ENCODE data around the gene LRIG1.
A peak's percentile ranks its signal among the peaks of the same experiment; 100 is the strongest.

LRIG1 gene

DNA sequence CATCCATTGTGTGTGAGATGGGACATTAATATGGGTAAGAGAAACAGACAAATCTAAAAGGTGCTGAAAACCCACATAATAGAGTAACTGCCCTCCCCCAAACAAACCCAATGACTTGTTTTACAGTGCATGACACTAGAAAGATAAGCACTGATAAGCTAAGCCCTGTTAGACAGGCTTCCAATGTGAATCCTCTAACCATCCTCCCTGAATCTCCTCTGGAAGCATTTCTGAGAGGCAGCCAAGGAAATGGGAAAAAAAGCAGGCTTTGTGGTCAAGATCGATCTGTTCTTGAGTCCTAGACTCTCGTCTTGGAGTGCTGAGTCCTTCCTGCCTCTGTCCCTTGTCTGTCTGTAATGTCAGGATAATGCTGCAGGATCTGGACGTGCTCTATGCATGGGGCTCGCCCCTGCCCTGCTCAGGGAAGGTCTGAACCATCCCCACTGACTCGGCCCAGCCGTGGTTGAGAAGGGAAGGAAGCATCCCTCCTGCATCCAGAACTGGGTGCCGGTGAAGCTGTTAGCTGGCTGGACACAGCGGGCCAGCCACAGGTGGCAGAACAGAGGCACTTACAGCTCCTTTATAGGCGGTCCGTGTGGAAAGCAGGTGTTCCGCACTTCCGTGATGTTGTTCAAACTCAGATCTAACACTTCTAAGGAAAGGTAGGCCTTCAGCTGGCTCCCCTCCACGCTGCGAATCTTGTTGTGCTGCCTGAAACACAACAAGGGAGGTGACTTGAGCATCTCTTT, 84.1 kb downstream of the LRIG1 start:
- no peak for DNase-seq

DNA sequence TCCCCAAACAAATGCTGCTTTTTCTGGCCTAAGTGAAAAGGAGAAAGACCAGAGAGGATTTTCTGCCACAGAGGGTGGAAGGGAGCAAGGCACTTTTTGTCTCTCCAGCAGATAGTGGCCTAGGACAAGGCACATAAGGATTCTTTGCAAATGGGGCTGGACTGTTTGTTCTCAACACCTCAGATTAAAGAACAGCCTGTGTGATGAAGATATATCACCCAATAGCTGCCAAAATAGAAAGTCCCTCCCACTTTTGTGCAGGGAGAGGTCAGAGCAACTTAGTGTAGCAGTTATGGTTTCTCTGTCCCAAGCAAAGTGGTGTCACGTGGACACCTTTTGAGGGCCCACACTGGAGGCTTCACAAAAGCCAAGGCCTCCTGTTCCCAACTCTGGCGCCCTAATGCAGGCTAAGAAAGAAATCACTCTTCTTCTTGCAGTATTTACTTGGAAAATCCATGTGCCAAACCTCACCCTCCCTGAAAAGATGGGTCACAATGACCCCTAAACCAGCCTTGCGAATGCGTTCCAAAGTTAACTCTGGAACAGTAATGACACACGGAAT, 84.9 kb downstream of the LRIG1 start:
- peak; percentile 21 for DNase-seq

DNA sequence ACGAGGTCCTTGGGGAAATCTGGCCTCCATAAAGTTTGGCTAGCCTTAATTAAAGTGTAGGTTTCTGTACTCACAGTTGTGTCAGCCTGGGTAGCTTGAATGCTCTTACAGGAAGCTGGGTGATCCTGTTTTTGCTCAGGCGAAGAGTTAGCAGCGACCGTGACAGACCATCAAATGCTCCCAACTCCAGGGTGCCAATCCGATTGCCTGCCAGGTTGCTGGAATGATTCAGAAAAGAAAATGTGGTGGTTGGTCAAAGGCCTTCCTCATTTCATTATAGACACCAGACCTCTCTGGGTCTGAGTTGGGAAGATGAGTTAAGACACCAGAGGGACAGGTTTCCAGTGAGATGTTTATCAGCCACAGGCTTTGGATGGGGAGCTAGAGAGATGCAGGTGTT, 86.0 kb downstream of the LRIG1 start:
- no peak for DNase-seq

DNA sequence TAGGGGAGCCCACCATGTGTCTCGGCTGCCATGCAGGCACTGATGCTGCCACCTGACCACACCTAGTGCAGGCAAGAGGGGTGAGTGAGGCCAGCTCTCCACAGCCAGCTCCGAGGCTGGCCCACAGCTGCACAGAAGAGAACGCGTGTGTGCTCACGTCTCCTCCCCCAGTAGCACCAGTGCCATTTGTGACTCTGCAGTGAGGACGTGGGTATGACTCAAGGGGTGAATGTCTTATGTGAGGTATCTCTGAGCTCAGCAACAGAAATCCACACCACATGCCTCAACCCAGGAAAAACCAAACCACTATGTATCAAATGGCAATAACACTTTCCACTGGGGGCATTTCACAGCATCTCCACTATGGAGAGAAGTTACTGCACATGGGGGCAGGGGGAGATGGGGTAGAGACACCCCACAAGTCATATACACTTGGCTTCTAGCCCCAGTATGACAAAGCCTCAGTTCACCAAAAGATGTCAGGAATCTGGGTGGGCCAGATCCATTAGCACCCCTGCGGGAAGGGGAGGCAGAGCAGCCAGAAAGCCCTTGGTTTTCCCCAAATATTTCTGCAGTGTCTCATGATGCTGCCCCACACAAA, 87.6 kb downstream of the LRIG1 start:
- DNase-seq: no peak

DNA sequence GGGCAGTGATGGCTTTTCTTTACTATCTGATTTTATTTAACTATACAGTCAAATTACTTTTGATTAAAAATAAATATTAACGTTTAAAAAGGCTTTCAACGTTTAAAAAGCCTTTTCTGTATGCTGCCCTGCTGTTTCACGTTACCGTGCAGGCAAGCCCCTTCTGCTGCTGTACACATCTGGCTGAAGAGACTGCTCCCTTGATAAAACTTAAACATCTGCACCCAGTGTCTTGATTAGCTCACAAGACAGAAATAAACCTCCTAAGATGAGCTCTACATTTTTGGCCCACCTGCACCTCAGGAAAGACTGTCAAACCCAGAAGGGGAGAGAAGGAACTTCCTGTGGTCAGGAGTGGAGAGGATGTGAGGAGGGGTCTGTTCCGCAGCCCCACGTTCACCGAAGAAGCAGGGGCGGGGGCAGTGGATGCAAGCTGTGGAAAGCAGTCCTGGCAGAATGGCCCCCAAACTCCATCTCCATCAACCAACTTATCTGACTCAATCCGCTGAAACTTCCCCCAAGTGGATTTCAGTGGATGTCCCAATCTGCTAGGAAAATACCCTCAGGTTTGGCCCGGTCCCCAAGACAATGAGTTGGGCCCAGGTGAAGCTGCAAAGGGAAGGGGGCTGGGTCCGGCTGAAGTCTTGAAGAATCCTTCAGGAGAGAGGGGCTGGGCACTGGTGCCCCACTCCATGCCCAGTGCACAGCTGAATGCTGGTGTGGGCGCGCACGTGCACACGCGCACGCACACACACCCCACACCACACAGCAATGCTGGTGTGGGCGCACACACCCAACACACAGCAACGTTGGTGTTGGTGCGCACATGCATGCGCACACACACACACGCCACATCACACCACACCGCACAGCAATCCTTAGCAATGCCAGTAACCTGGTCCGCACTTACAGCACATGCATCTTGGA, 88.6 kb downstream of the LRIG1 start:
- DNase-seq: no peak

DNA sequence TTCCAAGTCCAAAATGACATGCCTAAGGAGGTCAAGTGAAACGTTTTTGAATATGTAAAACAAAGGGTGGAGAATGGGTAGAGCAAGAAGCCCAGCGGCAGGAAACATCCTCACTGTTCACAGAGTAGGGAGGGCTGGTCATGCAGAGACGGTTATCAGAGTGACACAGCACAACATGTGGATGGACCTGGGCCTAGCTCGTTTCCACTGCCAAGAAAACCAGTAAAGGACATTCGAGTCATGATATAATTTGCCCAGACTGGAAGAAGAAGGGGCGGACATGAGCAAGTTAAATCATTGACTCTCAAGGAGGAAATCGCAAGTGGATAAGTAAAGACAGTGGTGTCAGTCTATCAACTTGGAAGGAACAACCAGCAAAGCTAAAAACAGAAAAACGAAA, 89.3 kb downstream of the LRIG1 start:
- DNase-seq: peak; percentile 68

DNA sequence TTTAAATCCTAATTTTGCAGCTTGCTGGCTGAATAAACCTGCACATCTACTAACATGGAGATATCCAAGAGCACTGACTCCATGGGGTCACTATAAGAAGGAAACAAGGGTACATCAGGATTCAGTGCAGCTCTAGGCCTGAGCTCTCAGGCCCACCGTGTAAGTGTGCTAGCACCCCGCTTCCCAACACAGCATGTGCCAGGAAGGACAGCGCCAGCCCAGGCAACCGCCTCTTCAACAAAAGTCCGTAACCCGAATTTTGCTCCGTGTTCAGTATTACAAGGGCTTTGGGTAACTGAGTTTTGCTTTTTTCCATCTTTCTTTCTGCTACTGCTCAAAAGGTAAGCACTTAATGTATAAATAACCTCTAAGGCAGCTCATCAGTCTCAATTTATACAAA, 89.8 kb downstream of the LRIG1 start:
- DNase-seq: no peak

DNA sequence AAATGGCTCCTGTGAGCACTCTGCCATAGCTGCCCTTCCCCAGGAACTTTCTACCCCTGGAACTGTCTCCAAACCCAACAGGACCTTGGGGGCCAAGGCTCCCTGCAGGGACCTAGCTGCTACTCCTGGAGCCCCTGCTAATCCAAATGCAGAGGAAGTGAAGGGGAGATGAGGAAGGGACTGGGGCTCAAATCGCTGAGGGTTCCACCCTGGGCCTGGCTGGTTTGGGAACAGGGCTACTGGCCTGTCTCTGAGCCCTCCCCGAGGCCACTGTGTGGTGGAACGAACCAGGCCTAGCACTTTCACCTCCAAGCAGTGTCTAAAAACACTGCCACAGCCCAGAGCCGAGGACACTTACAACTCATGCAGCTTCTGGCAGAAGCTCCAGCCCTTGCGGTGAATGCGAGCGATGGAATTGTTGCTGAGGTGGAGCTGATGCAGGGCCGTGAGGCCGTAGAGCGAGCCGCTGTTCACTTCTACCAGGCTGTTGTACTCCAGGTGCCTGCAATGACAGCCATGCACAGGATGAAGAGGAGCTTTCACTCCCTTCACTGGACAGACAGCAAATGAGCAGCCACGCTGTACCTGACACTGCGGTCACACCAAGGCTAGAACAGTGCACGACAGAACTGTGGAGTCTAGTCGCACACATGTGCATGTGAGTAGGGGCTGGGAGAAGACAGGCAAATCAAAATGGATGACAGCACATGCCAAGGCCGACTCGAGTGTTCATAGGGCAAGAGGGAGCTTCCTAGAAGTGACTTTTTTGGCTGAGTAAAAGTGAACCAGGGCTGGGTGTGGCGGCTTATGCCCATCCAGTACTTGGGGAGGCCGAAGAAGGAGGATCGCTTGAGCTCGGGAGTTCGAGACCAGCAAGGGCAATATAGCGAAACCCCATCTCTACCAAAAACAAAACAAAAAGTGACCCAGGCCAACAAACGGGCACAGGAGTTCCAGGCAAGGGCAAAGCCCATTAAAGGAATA, 90.8 kb downstream of the LRIG1 start:
- no peak for DNase-seq

DNA sequence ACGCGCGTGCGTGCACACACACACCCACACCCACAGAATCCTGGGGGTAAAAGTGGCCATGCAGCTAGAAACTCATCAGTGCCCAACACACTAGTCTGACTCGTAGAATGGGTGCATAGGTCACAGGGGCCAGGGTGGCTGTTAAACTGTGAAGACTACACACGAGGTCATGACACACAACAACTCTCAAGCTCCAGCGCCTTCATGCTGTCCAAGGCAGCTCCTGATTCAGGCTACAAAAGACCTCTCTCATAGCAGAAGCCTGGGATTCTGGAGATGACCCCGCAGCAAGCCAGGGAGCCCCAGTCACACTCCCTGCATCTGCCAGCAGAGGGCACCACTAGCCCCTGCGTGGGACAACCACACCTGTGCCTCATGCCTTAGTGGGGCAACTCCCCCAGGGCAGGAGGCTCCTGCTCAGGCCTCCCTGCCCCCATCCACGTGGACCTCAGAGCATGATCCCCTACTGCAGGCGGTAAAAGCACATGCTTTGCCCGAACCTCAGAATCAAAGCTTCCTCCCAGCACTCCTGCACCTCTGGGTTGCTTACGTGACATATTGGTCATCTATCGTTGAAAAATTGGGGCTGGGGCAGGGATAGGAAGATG, 93.1 kb downstream of the LRIG1 start:
- peak; percentile 65 for DNase-seq

DNA sequence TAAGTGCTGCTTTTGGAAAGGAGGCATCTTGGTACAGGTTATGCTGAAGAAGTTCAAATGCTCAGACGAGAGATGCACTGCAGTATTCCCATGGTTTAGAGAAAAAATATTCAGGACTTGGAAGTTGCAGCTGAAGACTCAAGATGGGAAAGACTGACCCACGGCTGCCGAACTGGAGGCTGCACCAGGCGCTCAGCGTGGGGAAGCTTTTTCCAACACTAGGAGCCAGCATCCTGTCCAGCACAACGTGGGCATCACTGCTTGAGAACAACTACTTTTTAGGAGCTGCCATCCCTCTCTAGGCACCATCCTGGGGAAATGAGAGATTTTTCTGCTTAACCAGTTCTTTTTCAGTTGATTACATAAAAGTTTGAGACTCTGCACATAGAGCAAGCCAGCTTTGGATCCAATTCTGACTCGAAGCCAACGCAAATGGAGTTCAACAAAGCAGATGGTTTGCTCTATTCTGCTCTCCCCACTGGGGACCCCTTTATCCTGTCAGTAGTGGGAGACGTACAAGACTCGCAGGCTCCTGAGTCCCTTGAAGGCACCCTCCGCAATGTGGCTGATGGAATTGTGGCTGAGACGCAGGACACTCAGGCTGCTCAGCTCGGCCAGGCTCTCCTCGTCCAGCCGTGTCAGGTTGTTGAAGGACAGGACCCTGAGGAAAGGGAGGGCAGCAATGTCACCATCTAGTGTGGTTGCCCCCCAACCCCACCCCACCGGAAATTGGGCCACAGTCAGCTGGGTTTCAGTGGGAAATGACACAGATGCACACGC, 93.8 kb downstream of the LRIG1 start:
- DNase-seq: no peak

DNA sequence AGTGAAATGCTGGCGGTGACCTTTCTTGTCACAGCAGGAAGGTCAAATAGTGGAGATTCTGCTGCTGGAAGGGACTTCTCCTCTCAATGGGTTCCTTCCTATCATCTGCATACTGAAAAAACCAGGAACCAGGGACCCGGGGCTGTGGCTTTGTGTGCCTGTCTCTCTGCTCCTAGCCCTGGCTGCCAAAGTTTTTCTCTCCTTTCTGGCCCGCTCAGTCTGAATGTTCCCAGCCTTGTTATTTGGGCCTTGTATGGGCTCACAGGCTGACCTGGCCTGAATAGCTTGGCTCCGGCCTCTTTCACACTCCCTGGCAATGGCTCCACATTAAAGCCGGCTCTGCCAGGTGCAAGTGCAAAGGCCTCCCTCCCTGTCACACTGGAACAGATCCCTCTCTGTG, 94.7 kb downstream of the LRIG1 start:
- DNase-seq: no peak

DNA sequence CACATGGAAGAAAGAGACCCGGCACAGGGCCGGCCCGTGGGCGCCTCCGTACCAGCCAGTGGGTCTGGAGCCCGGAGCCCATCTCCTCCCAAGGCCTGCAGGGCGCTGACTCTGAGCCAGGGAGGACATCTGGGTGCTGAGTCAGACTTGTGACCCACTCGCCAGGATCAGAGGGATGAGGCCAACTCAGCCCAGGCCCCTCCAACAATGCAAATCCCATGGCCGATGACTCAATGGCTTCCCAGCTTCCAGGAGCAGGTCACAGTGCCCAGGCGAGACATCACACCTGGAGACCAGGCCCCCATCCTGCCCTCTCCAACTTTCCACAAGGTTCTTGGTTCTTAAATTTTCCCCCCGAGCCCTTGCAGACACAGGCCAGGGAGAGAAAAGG, 95.1 kb downstream of the LRIG1 start:
- DNase-seq: no peak

DNA sequence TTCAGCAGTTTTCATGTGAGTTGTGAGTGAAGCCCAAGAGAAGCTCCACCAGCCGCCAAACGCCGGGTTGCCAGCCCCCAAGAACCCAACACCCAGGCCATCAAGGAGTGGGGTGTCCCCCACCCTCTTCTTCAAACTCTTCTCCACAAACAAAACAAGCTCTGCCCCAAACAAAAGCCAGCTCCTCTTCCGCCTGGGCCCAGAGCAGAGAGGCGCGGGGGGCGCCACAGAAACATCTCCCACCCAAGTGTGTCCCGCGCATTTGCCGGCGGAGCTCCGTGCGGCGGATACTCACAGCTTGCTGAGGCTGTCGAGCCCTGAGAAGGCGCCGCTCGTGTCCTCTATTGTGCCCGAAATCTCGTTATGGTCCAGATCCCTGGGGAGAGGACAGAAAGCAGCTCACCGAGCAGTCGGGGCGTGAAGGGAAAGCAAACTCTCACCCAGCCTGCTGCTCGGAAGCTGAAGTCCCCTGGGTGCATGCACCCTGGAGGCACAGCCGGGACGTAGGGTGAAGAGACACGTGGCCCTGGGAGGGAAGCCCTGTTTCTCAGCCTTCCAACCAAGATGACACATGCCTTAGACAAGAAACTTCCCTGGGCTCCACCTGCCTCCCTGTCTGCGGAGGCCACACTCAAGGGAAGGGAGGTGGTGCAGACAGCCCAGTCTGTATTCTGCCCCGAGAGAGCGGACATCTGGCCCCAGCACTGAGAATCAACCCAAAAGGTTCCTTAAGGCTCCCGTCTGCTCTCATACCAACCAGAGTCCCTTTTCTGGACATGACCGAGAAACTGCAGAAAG, 95.7 kb downstream of the LRIG1 start:
- DNase-seq: no peak

DNA sequence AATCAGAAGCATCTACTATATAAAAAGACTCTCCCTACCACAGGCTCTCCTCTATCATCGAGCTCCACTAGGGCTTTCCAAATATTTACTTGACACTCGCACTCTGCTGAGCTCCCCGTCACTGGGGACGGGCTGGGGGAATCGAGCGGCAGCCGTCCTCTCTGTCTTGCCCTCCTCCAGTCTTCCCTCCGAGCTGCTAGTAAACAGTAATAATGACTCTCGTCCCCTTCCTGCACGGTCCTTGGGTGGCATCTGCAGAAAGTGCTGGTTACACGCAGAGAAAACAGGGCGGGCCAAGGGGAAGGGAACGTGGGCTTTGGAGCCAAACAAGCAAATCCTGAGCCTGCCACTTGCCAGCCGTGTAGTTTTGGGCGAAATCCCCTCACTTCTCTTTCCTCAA, 96.6 kb downstream of the LRIG1 start:
- no peak for DNase-seq

DNA sequence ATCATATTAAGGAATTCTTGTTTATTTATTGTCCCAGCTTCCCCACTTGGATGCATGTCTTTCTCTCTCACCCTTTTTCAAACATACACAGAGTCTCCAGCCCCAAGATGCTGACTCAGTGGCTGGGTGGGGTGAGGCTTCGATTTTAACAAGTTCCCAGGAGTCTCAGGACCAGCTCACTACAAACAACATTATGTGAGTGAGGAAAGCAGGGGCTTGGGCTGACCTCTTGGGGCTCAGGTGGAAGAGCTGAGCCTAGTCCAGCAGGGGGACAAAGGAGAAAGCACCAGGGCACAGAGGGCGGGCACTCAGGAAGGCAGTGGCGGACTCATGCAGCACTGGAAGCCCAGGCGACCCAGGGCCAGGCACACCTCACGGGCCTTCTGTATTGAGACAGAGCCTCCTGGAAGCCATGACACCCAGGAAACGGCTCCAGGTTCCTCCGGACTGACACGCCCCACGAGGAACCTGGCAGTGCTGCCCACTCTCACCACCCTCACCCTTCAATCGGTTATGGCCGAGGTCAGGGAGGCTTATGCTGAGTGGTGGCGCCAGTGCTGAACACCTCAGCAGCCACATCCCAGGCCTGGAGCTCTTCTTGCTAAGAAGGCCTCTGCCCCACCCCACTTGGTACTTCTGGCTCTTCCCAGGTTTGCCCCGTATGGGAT, 97.4 kb downstream of the LRIG1 start:
- DNase-seq: no peak

DNA sequence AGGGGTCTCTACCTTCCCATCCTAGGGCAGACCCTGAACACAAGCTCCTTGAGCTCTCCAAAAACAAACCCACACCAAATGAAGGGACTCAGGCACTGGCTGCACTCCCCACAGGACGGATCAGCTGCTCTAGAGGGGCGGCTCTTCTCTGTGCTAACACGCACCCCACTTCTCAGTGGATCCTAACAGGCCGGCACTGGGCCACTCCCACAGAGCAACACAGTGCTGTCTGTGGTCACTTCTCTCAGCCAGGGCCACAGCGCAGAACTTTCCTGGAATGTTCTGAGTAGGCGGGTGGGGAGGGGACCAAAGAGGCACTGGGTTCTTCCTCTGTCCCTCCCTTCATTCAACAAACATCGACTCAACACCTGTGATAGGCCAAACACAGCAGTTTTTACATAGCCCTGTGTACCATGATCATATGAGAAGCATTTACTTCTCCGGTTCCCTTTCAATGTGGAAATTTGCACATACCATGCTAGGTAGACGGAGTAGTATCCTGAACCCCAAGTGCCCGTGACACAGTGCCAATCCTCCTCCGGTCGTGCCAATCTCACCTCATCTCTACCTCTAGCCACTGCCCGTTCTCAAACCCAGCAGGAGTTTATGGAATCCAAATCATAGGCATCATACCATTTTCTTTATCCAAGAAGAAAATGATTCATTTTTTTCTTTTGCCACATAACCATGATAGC, 98.1 kb downstream of the LRIG1 start:
- DNase-seq: no peak

DNA sequence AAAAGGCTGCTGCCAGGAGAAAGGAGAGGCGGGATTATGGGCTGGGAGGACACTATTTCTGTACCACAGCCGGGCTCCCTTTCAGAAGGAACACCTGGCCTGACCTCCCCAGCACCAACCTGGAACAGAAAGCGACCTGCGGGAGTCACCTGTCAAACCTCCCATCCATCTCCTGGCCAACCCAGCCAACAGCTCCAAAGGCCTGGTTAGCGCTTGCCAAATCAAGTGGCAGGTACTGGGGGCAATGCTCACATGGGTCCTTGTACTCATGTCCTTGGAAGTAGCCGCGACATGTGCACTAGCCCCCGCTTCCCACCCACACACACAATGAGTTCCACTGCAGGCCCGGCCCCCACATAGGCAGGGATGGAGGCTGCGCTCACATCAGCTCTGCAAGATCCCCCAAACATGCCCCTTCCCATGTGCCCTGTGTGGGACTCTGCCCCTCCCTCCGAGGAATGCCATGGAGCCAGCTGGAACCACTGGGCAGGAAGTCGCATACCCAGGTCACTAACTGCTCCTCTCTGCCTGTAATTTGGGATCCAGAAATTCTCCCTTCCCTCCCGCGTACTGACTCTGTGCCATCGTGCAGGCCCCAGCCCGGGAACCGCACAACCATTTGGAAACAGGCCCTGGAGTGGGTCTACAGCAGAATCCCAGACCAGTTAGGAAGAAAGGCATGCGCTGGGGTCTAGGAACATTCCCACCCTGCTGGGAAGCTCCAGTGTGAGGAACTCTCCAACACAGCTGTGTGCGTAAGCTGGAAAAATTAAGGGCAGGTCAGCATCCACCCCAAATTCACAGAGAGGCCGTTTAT, 98.9 kb downstream of the LRIG1 start:
- no peak for DNase-seq

DNA sequence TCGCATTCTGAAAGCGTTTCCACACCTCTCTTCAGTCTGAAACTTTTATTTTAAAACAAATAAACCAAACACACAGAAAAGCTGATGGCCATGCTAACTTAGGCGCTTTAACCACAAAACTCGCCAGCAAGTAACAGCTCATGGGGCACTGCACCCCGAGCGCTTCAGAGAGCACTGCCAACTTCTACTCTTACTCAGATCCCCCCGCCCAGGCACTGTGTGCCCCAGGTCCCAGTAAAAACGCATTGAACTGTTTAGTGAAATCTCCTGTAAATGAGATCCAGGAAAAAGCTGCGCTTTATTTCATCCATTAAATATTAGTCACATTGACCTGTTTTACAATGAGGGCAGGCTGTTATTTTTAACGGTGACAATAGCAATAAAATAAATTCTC, 99.7 kb downstream of the LRIG1 start:
- no peak for DNase-seq
